ENCODE measurements around the gene CD8A.

CD8A gene

DNA sequence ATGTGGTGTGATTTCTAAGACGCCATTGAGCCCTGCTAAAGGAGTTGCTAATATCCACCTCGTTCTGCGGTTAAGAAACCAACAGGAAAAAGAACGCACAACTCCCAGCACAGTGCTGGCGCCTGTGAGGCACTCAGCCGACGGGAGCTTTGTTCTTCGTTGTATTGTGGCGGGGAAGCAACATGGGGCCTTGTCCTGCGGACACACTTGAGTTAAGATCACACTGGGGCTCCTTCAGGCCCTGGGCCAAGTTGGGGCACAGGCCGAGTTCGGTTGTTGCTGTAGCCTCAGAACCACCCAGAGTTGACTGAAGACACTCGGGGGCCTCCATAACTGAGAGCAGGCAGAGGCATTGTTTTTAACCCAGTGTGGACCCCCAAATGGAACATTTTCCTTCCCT lies 30.6 kb upstream of the CD8A start:
- no peak for ATAC-seq
- TF ChIP-seq, protein P1, sequence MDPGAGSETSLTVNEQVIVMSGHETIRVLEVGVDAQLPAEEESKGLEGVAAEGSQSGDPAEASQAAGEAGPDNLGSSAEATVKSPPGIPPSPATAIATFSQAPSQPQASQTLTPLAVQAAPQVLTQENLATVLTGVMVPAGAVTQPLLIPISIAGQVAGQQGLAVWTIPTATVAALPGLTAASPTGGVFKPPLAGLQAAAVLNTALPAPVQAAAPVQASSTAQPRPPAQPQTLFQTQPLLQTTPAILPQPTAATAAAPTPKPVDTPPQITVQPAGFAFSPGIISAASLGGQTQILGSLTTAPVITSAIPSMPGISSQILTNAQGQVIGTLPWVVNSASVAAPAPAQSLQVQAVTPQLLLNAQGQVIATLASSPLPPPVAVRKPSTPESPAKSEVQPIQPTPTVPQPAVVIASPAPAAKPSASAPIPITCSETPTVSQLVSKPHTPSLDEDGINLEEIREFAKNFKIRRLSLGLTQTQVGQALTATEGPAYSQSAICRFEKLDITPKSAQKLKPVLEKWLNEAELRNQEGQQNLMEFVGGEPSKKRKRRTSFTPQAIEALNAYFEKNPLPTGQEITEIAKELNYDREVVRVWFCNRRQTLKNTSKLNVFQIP (CRISPR knock-in tag; IDR thresholded peaks at IDR 0.05; ENCODE audit: borderline replicate concordance, low read depth): no peak
- no peak for TF ChIP-seq ZNF70 (CRISPR knock-in tag; IDR thresholded peaks at IDR 0.05)
- no peak for TF ChIP-seq ZC3H10 (CRISPR knock-in tag; IDR thresholded peaks at IDR 0.05)
- no peak for TF ChIP-seq GLIS3 (CRISPR knock-in tag; IDR thresholded peaks at IDR 0.05)
- TF ChIP-seq BACH2 (CRISPR knock-in tag; IDR thresholded peaks at IDR 0.05; ENCODE audit: borderline replicate concordance): no peak
- TF ChIP-seq, protein P2, sequence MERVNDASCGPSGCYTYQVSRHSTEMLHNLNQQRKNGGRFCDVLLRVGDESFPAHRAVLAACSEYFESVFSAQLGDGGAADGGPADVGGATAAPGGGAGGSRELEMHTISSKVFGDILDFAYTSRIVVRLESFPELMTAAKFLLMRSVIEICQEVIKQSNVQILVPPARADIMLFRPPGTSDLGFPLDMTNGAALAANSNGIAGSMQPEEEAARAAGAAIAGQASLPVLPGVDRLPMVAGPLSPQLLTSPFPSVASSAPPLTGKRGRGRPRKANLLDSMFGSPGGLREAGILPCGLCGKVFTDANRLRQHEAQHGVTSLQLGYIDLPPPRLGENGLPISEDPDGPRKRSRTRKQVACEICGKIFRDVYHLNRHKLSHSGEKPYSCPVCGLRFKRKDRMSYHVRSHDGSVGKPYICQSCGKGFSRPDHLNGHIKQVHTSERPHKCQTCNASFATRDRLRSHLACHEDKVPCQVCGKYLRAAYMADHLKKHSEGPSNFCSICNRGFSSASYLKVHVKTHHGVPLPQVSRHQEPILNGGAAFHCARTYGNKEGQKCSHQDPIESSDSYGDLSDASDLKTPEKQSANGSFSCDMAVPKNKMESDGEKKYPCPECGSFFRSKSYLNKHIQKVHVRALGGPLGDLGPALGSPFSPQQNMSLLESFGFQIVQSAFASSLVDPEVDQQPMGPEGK (CRISPR knock-in tag; IDR thresholded peaks at IDR 0.05; ENCODE audit: borderline replicate concordance): no peak
- no peak for TF ChIP-seq ZFP3 (CRISPR knock-in tag; IDR thresholded peaks at IDR 0.05)
- TF ChIP-seq RARB (CRISPR knock-in tag; IDR thresholded peaks at IDR 0.05): no peak
- TF ChIP-seq PPARA (CRISPR knock-in tag; IDR thresholded peaks at IDR 0.05; ENCODE audit: borderline replicate concordance): no peak
- TF ChIP-seq ZFP30 (CRISPR knock-in tag; IDR thresholded peaks at IDR 0.05): no peak
- TF ChIP-seq, protein P3, sequence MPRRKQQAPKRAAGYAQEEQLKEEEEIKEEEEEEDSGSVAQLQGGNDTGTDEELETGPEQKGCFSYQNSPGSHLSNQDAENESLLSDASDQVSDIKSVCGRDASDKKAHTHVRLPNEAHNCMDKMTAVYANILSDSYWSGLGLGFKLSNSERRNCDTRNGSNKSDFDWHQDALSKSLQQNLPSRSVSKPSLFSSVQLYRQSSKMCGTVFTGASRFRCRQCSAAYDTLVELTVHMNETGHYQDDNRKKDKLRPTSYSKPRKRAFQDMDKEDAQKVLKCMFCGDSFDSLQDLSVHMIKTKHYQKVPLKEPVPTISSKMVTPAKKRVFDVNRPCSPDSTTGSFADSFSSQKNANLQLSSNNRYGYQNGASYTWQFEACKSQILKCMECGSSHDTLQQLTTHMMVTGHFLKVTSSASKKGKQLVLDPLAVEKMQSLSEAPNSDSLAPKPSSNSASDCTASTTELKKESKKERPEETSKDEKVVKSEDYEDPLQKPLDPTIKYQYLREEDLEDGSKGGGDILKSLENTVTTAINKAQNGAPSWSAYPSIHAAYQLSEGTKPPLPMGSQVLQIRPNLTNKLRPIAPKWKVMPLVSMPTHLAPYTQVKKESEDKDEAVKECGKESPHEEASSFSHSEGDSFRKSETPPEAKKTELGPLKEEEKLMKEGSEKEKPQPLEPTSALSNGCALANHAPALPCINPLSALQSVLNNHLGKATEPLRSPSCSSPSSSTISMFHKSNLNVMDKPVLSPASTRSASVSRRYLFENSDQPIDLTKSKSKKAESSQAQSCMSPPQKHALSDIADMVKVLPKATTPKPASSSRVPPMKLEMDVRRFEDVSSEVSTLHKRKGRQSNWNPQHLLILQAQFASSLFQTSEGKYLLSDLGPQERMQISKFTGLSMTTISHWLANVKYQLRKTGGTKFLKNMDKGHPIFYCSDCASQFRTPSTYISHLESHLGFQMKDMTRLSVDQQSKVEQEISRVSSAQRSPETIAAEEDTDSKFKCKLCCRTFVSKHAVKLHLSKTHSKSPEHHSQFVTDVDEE (CRISPR knock-in tag; IDR thresholded peaks at IDR 0.05): no peak
- no peak for TF ChIP-seq ESRRG (CRISPR knock-in tag; IDR thresholded peaks at IDR 0.05)
- no peak for TF ChIP-seq ISL1 (CRISPR knock-in tag; IDR thresholded peaks at IDR 0.05)
- no peak for TF ChIP-seq ARNTL (CRISPR knock-in tag; IDR thresholded peaks at IDR 0.05; ENCODE audit: borderline replicate concordance, low read depth)
- no peak for TF ChIP-seq ZNF565 (CRISPR knock-in tag; conservative IDR thresholded peaks at IDR 0.05; ENCODE audit: low read depth)
- TF ChIP-seq TCF4 (CRISPR knock-in tag; IDR thresholded peaks at IDR 0.05; ENCODE audit: borderline replicate concordance): no peak
- TF ChIP-seq SNAI2 (CRISPR knock-in tag; IDR thresholded peaks at IDR 0.05): no peak

DNA sequence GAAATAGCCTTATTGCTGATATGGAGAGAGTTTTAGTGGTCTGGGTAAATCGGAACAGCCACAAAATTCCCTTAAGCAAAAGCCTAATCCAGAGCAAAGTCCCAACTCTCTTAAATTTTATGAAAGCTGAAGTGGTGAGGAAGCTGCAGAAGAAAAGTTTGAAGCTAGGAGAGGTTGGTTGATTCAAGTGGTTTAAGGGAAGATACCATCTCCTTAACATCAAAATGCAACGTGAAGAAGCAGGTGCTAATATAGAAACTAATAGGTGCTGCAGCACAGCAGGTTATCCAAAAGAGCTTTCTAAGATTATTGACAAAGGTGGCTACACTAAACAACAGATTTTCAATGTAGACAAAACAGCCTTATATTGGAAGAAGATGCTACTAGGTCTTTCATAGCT lies 28.2 kb upstream of the CD8A start:
- ATAC-seq: no peak
- TF ChIP-seq ARNTL (CRISPR knock-in tag; IDR thresholded peaks at IDR 0.05; ENCODE audit: borderline replicate concordance, low read depth): no peak
- TF ChIP-seq GLIS3 (CRISPR knock-in tag; IDR thresholded peaks at IDR 0.05): no peak
- TF ChIP-seq ISL1 (CRISPR knock-in tag; IDR thresholded peaks at IDR 0.05): no peak
- TF ChIP-seq ZNF565 (CRISPR knock-in tag; conservative IDR thresholded peaks at IDR 0.05; ENCODE audit: low read depth): no peak
- TF ChIP-seq SNAI2 (CRISPR knock-in tag; IDR thresholded peaks at IDR 0.05): no peak
- TF ChIP-seq, protein P4, sequence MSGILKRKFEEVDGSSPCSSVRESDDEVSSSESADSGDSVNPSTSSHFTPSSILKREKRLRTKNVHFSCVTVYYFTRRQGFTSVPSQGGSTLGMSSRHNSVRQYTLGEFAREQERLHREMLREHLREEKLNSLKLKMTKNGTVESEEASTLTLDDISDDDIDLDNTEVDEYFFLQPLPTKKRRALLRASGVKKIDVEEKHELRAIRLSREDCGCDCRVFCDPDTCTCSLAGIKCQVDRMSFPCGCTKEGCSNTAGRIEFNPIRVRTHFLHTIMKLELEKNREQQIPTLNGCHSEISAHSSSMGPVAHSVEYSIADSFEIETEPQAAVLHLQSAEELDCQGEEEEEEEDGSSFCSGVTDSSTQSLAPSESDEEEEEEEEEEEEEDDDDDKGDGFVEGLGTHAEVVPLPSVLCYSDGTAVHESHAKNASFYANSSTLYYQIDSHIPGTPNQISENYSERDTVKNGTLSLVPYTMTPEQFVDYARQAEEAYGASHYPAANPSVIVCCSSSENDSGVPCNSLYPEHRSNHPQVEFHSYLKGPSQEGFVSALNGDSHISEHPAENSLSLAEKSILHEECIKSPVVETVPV (CRISPR knock-in tag; IDR thresholded peaks at IDR 0.05): no peak
- TF ChIP-seq, protein P3 (CRISPR knock-in tag; IDR thresholded peaks at IDR 0.05): no peak
- no peak for TF ChIP-seq ZNF8 (CRISPR knock-in tag; IDR thresholded peaks at IDR 0.05)
- no peak for TF ChIP-seq ZC3H10 (CRISPR knock-in tag; IDR thresholded peaks at IDR 0.05)
- TF ChIP-seq ZFP30 (CRISPR knock-in tag; IDR thresholded peaks at IDR 0.05): no peak
- no peak for TF ChIP-seq CSDC2 (CRISPR knock-in tag; IDR thresholded peaks at IDR 0.05)

Measured in SK-N-SH treated with all-trans-retinoic acid at 6 μM for 48 hours (cell line).